Keratinocyte (primary cell): ENCODE data around the gene PKNOX2. TPM values are rescaled to one million over a fixed set of nuclear protein-coding genes. Genes with fewer than 3 reads are reported as not detected.

Experiments used
- DNase-seq: peaks from one replicate; pipeline ENCODE4 v3.0.0-alpha.2; 2011; ENCODE audit warnings: low read depth, missing footprints, low spot score
- FAIRE-seq: peaks from 2 replicates; lab custom pipeline; 2011; peaks lifted over from hg19 to GRCh38; lab: Jason Lieb, UNC
- H2AFZ ChIP-seq: 2 replicates; pipeline ENCODE4 v1.6.0; 2012; ENCODE audit warnings: low read length, control low read depth, inconsistent platforms; ENCODE audit not compliant: control insufficient read depth
- H3K27ac ChIP-seq: 2 replicates; pipeline ENCODE4 v1.5.1; 2011; ENCODE audit warnings: low read length; ENCODE audit not compliant: control insufficient read depth, insufficient read depth
- H3K27me3 ChIP-seq: 3 replicates; pipeline ENCODE4 v1.6.0; 2011; ENCODE audit warnings: low read length; ENCODE audit not compliant: control insufficient read depth, insufficient read depth; ENCODE audit errors: extremely low read depth
- H3K36me3 ChIP-seq, 2 experiments: 2 replicates in 1 of 2; 3 replicates in 1 of 2; pipeline ENCODE4 v1.5.1; 2011; ENCODE audit warnings: low read length in 2 of 2, mild to moderate bottlenecking in 1 of 2; ENCODE audit not compliant: control insufficient read depth in 2 of 2, insufficient read depth in 2 of 2; ENCODE audit errors: extremely low read depth in 1 of 2
- H3K4me1 ChIP-seq: 3 replicates; pipeline ENCODE4 v1.5.1; 2011; ENCODE audit warnings: low read length; ENCODE audit not compliant: control insufficient read depth, insufficient read depth; ENCODE audit errors: extremely low read depth
- H3K4me2 ChIP-seq: 3 replicates; pipeline ENCODE4 v1.6.0; 2011; ENCODE audit warnings: low read depth, low read length; ENCODE audit not compliant: control insufficient read depth, insufficient read depth; ENCODE audit errors: extremely low read depth
- H3K4me3 ChIP-seq, 3 experiments: fragments of 200-600 bp in 1 of 3; sonication (generic) in 1 of 3; 2 replicates in 2 of 3; 3 replicates in 1 of 3; pipeline ENCODE4 v1.5.1; 2011 to 2016; ENCODE audit warnings: low read length in 3 of 3, mild to moderate bottlenecking in 3 of 3, control low read depth in 2 of 3, inconsistent platforms in 1 of 3, low read depth in 1 of 3, mixed read lengths in 1 of 3, mixed run types in 1 of 3, moderate library complexity in 1 of 3; ENCODE audit not compliant: control insufficient read depth in 2 of 3, insufficient read depth in 2 of 3; ENCODE audit errors: extremely low read depth in 1 of 3
- H3K79me2 ChIP-seq: 2 replicates; pipeline ENCODE4 v1.6.0; 2012; ENCODE audit warnings: low read length; ENCODE audit not compliant: control insufficient read depth, insufficient read depth
- H3K9ac ChIP-seq: 3 replicates; pipeline ENCODE4 v1.6.0; 2011; ENCODE audit warnings: low read length; ENCODE audit not compliant: control insufficient read depth, insufficient read depth; ENCODE audit errors: extremely low read depth
- H3K9me1 ChIP-seq: 3 replicates; pipeline ENCODE4 v1.6.0; 2011; ENCODE audit warnings: low read length; ENCODE audit not compliant: control insufficient read depth, insufficient read depth; ENCODE audit errors: extremely low read depth
- H3K9me3 ChIP-seq: 2 replicates; pipeline ENCODE4 v1.5.1; 2012; ENCODE audit warnings: low read depth, low read length; ENCODE audit not compliant: control insufficient read depth
- H4K20me1 ChIP-seq: 3 replicates; pipeline ENCODE4 v1.6.0; 2011; ENCODE audit warnings: low read length; ENCODE audit not compliant: control insufficient read depth, insufficient read depth; ENCODE audit errors: extremely low read depth
- EZH2 ChIP-seq: IDR thresholded peaks from one replicate; pipeline ENCODE4 v1.6.1; 2012; ENCODE audit warnings: inconsistent platforms, mild to moderate bottlenecking, low read length, moderate library complexity
- dilution Hi-C: fragments of 300-500 bp; cut with MboI; formaldehyde crosslinking; loops from one replicate; pipeline ENCODE4 v1.7.0; 2020; ENCODE audit warnings: low sequenced_read_pairs; ENCODE audit not compliant: extremely low pct_ligation_motif_present
- polyA plus RNA-seq, 5 experiments: library from polyadenylated mRNA; depleted of rRNA in 3 of 5; stranded (reverse) in 3 of 5; stranded (forward) in 1 of 5; unstranded in 1 of 5; fragments of >200 nt; gene quantifications; 1 replicate in 1 of 5; 2 replicates in 3 of 5; 3 replicates in 1 of 5; pipeline versions ENCODE4 v1.2.1 to v1.2.3, GENCODE V29; 2011 to 2012; ENCODE audit warnings: missing spikeins in 2 of 5, low read depth in 1 of 5, low replicate concordance in 1 of 5
- TF ChIP-seq, protein P1 (sequence below), 3 experiments: IDR thresholded peaks in 1 of 3; conservative IDR thresholded peaks in 1 of 3; optimal IDR thresholded peaks in 1 of 3; 2 replicates in 2 of 3; 3 replicates in 1 of 3; pipeline versions ENCODE3 to v1.5.1; 2011; ENCODE audit warnings: low read length in 3 of 3, mild to moderate bottlenecking in 3 of 3, moderate library complexity in 2 of 3, control low read depth in 1 of 3, inconsistent platforms in 1 of 3; ENCODE audit not compliant: insufficient read depth in 2 of 3; ENCODE audit errors: extremely low read depth in 1 of 3

The PKNOX2 gene
- polyA plus RNA-seq, 1 donor (not counting 4 experiments of a cell fraction or from before 2014, with no cell fraction given): 0.05 TPM

DNA sequence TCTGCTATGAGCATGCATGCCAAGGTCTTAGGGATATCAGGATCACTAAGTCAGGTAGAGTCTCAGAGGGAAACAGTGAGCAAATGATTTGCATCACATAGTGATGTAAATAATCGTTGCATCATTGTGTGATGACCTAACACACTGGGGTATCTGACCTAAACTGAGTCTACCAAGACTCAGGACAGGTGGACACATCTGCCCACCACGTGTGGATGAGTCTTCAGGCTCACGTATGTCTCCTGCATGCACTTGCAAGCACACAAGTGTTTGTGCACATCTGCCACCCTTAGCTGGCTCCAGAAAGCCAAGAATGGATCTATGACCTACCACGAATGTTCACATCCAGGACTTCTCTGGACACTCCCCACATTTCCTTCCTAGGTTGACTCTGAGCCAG is 220.3 kb downstream of the PKNOX2 start:
- DNase-seq (no peak), FAIRE-seq (no peak)
- Histone ChIP-seq H3K9ac (no peak overlapping the region), H3K9me3 (no peaks in the 10 kb centered on the region), H2AFZ (no peak overlapping the region), H3K79me2 (no peaks in the 10 kb centered on the region), H3K27ac (no peak overlapping the region), H3K4me2 (no peak overlapping the region), H4K20me1 (no peaks in the 10 kb centered on the region), H3K36me3 (no peaks in the 10 kb centered on the region), H3K27me3 (peaks cover 30% of the 10 kb centered on the region), H3K9me1 (no peaks in the 10 kb centered on the region), H3K4me1 (no peaks in the 10 kb centered on the region), H3K4me3 (no peak overlapping the region)
- no peak for TF ChIP-seq EZH2
- TF ChIP-seq, protein P1, sequence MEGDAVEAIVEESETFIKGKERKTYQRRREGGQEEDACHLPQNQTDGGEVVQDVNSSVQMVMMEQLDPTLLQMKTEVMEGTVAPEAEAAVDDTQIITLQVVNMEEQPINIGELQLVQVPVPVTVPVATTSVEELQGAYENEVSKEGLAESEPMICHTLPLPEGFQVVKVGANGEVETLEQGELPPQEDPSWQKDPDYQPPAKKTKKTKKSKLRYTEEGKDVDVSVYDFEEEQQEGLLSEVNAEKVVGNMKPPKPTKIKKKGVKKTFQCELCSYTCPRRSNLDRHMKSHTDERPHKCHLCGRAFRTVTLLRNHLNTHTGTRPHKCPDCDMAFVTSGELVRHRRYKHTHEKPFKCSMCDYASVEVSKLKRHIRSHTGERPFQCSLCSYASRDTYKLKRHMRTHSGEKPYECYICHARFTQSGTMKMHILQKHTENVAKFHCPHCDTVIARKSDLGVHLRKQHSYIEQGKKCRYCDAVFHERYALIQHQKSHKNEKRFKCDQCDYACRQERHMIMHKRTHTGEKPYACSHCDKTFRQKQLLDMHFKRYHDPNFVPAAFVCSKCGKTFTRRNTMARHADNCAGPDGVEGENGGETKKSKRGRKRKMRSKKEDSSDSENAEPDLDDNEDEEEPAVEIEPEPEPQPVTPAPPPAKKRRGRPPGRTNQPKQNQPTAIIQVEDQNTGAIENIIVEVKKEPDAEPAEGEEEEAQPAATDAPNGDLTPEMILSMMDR (optimal IDR thresholded peaks at IDR 0.05 in 1 of 3, IDR thresholded peaks at IDR 0.05 in 1 of 3, conservative IDR thresholded peaks at IDR 0.05 in 1 of 3; ENCODE audit: extremely low read depth in 1 of 3, insufficient read depth in 2 of 3, low read length in 3 of 3): no peak
- dilution Hi-C loops: no loop called here

DNA sequence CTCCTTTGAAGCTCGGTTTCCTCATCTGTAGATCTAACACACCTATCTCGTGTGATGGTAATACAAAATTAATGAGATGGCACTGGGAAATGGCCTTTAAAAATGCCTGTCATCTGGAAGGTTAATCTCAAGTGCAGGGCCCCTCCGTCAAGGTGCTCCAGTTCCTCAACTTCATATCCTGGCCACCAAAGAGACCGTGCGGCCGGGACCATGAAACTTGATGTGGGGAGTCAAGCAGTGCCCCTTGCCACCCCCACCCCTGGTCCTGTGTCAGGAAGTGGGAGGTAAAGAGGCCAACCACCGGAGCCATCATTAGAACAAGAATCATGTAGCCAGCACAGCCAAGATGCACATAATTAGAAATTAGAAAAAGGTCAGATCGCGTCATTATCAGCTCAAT is 223.3 kb downstream of the PKNOX2 start:
- no peaks in the 10 kb centered on the region for H3K79me2 ChIP-seq
- TF ChIP-seq, protein P1 (optimal IDR thresholded peaks at IDR 0.05 in 1 of 3, IDR thresholded peaks at IDR 0.05 in 1 of 3, conservative IDR thresholded peaks at IDR 0.05 in 1 of 3; ENCODE audit: extremely low read depth in 1 of 3, insufficient read depth in 2 of 3, low read length in 3 of 3): no peak
- no peak for TF ChIP-seq EZH2
- no peaks in the 10 kb centered on the region for H3K9me3 ChIP-seq
- H3K4me3 ChIP-seq: no peak overlapping the region
- H3K9ac ChIP-seq: no peak overlapping the region
- FAIRE-seq: no peak
- H3K4me2 ChIP-seq: no peak overlapping the region
- dilution Hi-C loops: no loop called here
- no peaks in the 10 kb centered on the region for H4K20me1 ChIP-seq
- no peak overlapping the region for H3K27ac ChIP-seq
- H3K27me3 ChIP-seq: peaks cover 5% of the 10 kb centered on the region
- no peaks in the 10 kb centered on the region for H3K36me3 ChIP-seq
- H2AFZ ChIP-seq: no peak overlapping the region
- no peak for DNase-seq
- no peaks in the 10 kb centered on the region for H3K9me1 ChIP-seq
- H3K4me1 ChIP-seq: no peaks in the 10 kb centered on the region
